Measurements from ENCODE around the gene NFILZ.

GRCh38 chr19:8600816-8601215 is 29.6 kb upstream of the NFILZ start:
- TF ChIP-seq CTCF (IDR thresholded peaks at IDR 0.05; ENCODE audit: low read depth, low read length) (no peak), EZH2phosphoT487 (IDR thresholded peaks at IDR 0.05; ENCODE audit: low read depth) (no peak)
